SK-N-DZ (cell line): ENCODE results near the gene CMYA5.
"Not testable (repeated sequence)": the region's sequence is repeated elsewhere in the genome, so short reads cannot be mapped to it uniquely, and the experiment has no call there.

Experiments used
- DNase-seq: peaks from one replicate; pipeline ENCODE4 v3.0.0-alpha.2; 2015; ENCODE audit warnings: low spot score

The CMYA5 gene

DNA sequence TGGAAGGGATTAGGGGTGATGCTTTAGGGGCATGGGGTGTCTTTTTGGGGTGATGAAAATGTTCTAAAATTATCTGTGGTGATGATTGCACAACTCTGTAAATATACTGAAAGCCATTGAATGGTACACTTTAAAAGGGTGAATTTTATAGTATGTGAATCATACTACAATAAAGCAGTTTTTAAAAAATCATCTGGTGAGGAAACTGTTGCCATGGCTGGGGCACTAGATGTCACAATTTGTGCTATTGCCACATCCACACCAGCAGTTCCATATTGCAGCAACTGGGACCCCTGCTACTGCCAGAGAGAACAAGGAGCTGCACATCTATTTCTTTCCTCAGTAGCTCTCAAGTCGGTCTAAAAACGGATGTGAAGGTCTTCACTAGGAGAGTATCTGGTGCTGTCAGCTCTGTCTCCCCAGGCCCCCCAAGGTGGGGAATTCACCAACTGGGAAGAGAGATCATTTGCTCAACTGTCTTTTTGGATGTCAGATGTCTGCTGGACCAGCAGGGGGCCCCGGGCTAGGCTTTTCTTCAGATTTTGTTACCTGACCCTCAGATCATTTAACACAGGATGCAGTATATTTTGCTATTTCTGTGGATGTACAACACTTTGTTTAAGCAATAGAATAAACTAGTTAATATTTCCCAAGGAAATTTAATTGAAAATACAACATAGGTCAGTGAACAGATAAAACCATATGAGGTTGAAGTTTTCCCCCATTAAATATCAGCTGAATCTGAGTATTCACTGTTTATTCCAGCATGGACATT is 13.2 kb downstream of the CMYA5 start:
- DNase-seq, result peak; percentile 21

- DNase-seq, result no peak
Measured at GRCh38 chr5:79703381-79703645, 13.7 kb downstream of the CMYA5 start.

GRCh38 chr5:79704553-79704952 is 14.9 kb downstream of the CMYA5 start:
- DNase-seq, result no peak

DNA sequence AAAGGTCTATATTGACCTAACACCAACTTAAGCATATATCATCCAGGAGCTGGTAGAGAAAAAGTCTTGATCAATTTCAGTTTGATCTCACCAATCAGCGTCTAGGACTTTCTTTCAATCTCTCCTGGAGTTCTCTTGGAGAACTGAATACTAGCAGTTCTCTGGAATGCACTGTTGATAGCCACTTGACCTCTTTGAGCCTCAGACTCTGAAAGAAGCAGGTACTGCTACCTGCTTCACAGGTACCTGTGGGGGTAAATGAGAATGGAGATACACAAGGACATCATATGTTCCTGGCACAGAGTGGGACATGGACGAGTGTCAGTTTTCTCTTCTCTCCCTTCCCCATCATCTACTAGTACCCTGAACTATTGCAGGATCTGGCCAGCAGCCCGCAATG is 16.0 kb downstream of the CMYA5 start:
- DNase-seq, result no peak

GRCh38 chr5:79706317-79706716 is 16.7 kb downstream of the CMYA5 start:
- DNase-seq, result not testable (repeated sequence)

GRCh38 chr5:79707535-79707934 is 17.9 kb downstream of the CMYA5 start:
- DNase-seq, result no peak

DNA sequence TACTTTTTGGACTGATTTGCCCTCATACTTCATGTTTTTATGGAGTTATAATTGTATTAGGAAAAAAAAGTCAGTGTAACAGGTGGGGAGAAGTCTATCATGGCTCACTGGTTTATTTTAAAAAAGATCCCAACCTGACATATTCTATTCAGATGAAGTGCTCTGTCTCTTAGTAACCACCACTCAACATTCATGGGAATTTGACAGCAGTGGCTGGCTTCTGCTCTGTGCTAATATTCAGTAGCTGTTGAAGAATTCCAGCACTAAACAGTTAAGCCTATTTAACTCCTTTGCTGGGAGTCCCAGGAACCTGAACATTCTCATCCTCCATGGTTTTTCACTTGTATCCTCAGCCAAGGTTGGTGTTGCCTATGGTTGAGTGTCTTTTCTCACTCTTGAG is 23.1 kb downstream of the CMYA5 start:
- DNase-seq, result no peak

DNA sequence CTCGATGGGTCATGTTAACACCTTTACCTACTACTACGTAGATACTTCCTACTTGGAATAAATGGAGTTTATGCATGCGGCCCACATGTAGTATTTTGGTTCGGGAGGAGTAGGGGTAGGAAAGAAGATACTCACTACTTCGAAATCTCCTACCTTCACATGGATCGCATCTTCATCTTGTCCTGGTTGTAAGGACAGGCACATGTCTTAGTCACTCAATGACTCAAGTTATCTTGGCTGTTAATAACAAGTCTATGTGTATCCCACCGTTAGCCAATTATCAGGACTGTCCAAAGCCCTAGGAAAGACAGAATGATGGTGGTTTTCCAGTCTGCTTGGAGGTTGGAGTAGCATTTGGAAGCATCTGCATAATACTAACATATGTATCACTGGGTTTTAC is 24.1 kb downstream of the CMYA5 start:
- DNase-seq, result no peak

DNA sequence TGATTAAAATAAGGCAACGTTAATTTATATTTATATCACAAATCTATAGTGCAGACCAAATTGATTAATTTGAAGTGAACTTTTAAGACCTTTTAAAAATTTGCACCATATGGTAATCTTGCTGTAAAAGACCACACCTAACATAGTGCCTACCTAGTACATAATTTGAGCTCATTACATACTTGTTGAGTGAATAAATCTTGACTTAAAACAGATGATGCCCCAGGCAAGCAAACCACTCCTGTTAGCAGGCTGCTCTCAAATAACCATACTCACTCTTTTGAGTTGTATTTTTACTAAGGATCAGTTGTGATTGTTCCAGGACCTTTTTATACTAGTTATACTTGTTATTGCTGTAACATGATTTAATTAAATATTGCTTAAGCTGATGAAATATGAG is 27.2 kb downstream of the CMYA5 start:
- DNase-seq, result no peak

DNA sequence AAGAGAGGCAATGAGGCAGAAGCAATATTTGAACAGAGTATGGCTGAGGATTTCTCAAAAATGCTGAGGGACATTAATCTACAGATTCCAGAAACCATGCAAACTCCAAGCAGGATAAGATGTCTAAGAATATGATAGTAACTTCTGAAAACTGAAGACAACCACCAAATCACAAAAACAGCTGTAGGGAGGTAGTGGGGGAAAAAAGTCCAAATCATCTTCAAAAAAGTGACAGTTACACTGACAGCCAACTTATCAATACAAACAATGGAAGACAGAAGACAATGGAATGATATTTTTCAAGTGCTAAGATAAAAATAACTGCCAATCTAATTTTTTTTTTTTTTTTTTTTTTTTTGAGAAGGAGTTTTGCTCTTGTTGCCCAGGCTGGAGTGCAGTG is 30.5 kb downstream of the CMYA5 start:
- no peak for DNase-seq

- no peak for DNase-seq
Measured at GRCh38 chr5:79727451-79728355, 38.1 kb downstream of the CMYA5 start.

- no peak for DNase-seq
Measured at GRCh38 chr5:79728396-79728795, 38.8 kb downstream of the CMYA5 start.

- no peak for DNase-seq
Measured at GRCh38 chr5:79729679-79730078, 40.0 kb downstream of the CMYA5 start.

DNA sequence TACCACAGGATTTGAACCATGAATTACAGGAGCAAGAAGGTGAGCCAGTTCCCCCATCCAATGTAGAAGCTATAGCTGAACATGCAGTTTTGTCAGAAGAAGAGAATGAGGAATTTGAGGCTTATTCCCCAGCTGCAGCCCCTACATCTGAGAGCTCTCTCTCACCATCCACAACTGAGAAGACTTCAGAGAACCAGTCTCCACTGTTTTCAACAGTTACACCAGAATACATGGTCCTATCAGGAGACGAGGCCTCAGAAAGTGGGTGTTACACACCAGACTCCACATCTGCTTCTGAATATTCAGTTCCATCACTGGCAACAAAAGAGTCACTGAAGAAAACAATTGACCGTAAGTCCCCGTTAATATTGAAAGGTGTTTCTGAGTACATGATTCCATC is 40.9 kb downstream of the CMYA5 start:
- no peak for DNase-seq

- no peak for DNase-seq
Measured at GRCh38 chr5:79731775-79732174, 42.1 kb downstream of the CMYA5 start.

- DNase-seq, result no peak
Measured at GRCh38 chr5:79736528-79737514, 47.2 kb downstream of the CMYA5 start.

- no peak for DNase-seq
Measured at GRCh38 chr5:79738349-79738748, 48.7 kb downstream of the CMYA5 start.

DNA sequence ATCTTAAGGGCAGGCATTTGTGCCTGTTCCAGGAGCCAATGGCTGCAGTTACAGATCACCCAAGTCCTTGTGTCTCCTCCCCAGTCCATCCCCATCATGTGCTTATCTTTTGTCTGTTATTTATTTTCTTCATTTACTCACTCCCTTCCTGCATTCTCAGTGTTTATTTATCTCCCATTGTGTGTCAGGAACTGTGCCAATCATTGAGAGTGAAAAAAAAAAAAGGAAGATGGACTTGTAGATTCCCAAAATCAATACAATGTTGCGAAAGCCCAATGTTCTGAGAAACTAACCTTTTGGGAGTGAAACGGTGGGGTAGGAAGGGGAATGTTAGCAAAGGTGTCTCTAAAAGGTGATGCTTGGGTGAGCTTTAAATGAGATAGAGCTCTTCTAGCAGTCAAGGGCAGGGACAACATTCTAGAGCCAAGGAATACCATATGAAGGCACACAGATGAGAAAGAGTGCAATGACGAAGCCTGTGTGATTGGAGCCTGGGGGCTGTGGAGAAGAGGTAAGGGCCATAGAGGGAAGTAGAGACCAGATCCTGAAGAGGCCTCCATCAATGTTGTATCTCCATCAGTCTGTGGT is 53.0 kb downstream of the CMYA5 start:
- no peak for DNase-seq

DNA sequence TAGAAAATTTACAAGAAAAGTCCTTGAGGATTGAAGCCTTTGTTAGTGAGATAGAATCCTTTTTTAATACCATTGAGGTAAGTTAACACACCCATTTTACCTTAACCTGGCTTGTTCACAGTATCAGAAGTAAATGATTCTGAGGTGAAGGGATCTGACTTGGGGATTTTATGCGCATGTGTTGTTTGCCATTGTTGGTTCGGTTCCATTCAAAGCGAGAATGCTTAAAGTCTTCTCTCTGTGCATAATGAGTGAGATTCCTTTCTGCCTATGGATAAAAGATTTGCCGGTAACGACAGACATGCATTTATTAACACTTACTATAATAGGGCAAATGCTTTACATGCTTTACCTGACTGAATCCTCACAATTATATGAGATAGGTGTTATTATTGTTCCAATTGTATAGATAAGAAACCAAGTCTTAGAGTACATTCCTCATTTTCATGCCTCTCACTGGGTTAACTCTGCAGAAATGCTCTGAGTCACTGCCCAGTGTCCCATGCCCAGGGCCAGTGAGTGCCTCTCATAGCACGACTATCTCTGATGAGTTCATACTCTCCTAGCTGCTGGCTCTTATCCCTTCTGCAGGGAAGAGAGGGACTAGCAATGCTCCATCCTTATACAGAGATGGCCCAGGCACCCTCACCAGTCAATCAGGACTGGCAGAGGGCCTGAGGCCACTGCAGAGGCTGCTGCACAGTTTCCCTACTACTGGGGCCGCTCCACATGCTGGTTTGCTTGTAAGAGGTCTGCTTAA is 54.4 kb downstream of the CMYA5 start:
- DNase-seq, result no peak

DNA sequence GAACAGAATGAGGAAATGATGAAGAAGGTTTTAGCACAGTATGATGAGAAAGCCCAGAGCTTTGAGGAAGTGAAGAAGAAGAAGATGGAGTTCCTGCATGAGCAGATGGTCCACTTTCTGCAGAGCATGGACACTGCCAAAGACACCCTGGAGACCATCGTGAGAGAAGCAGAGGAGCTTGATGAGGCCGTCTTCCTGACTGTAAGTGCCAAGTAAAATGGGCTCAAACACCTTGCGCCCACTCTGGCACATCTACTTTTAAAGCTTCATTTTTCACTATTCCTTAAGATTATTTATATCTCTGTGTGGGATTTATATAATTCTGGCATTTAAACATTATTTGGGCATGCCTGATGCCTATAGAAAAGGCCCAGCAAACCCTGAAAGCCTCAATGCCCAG is 55.6 kb downstream of the CMYA5 start:
- DNase-seq, result no peak
